DMS153 treated with DMSO at 0.1 percent for 48 hours (cell line): ENCODE measurements around the gene LYPD1.

Experiments
- DNase-seq: peaks from one replicate; lab custom pipeline; 2025; ENCODE audit not compliant: unreplicated experiment; lab: John Stamatoyannopoulos, UW

Gene LYPD1

GRCh38 chr2:132599556-132599955 lies 70.4 kb downstream of the LYPD1 start:
- DNase-seq, result no peak

- DNase-seq, result no peak
These were observed 71.5 kb downstream of the LYPD1 start for GRCh38 chr2:132598536-132598935.

GRCh38 chr2:132597831-132598230 lies 72.2 kb downstream of the LYPD1 start:
- no peak for DNase-seq

GRCh38 chr2:132597166-132597565 lies 72.8 kb downstream of the LYPD1 start:
- DNase-seq, result no peak

GRCh38 chr2:132595693-132596092 lies 74.3 kb downstream of the LYPD1 start:
- no peak for DNase-seq

GRCh38 chr2:132595186-132595585 lies 74.8 kb downstream of the LYPD1 start:
- DNase-seq, result no peak
